Inferior parietal cortex (tissue), 1 donor: Measurements from ENCODE around the gene MTA3.

Experiments
- DNase-seq: peaks from one replicate; pipeline ENCODE4 v3.0.0-alpha.2; 2016; ENCODE audit errors: extremely low spot score

Gene MTA3

DNA sequence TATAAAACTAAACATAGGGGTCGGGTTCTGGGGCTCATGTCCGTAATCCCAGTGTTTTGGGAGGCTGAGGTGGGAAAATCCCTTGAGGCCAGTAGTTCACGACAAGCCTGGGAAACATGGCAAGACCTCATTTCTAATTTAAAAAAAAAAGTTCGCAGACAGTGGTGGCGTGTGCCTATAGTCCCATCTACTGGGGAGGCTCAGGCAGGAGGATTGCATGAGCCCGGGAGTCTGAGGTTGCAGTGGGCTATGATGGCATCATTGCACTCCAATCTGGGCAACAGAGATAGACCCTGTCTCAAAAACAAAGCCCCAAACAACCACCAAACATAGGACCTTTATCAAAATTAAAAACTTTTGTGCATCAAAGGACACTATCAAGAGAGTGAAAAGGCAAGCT, 233.7 kb downstream of the MTA3 start:
- no peak for DNase-seq

DNA sequence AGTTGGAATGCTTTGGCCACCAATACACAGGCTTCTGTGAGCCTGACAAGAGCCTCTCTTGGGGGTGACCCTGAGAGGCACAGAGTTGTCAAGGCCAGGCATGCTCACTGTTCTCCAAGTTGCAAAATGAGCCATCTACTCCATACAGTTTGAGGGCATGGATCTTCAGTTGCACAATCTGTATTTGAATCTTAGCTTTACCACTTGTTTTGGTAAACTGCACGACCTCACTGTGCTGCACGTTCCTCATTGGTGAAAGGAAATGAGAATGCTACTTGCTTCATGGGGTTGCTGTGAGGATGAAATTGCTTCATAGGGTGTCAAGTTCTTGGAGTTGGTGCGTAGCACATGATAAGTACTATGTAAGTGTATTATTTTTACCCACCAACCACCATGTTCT, 235.9 kb downstream of the MTA3 start:
- no peak for DNase-seq

DNA sequence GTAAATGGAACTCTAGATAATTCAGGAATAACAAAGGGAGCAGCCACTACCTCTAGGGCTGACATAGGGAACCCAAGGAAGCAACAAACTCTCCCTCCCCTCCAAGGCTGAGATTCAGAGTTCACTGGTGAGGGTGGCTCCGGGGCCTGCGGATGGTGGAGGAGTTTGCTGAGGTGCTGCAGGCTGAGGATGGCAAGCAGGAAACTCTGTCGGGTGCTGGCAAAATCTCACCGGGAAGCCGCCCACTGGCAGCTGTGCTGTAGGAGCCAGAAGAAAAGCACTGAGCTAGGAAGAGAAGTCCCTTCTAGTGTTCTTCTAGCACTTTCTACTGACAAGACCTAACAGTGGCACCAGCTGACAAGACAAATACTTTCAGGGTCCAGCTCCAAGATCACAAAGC, 236.5 kb downstream of the MTA3 start:
- peak; percentile 38 for DNase-seq
